A549 (cell line): Measurements from ENCODE around the gene FOXA1. TPM values are rescaled to one million over a fixed set of nuclear protein-coding genes. Genes with fewer than 3 reads are reported as not detected.

Source experiments
- ATAC-seq, 2 experiments: fragments of 200-7000 bp in 1 of 2; fragments of >200 bp in 1 of 2; cut with Nextera tagmentation in 1 of 2; cut with Tn5 transposase in 1 of 2; 3 replicates each; pipeline versions ENCODE4 v1.8.0 to v1.9.1; 2018 to 2020; ENCODE audit warnings: mild to moderate bottlenecking in 1 of 2, moderate library complexity in 1 of 2
- CTCF ChIA-PET: fragments of 300-600 bp; sonication (Branson Sonifier 250); formaldehyde crosslinking; extraction: SDS; loops from one replicate; lab custom pipeline; 2021; ENCODE audit warnings: antibody characterized with exemption, inconsistent platforms; lab: Yijun Ruan, JAX
- POLR2A ChIA-PET: fragments of 350-600 bp; formaldehyde crosslinking; extraction: SDS; loops from one replicate; lab custom pipeline; 2021; ENCODE audit warnings: antibody characterized with exemption, inconsistent platforms; lab: Yijun Ruan, JAX
- DNase-seq, 2 experiments: peaks; one replicate each; pipeline versions ENCODE4 v3.0.0 to v3.0.0-alpha.2; 2011 to 2016; ENCODE audit warnings: low read depth in 1 of 2, low spot score in 1 of 2
- FAIRE-seq: peaks from 2 replicates; lab custom pipeline; 2011; peaks lifted over from hg19 to GRCh38; lab: Jason Lieb, UNC
- H3K27ac ChIP-seq, 2 experiments: fragments of >200 bp; sonication (Bioruptor Twin); formaldehyde crosslinking; 3 replicates each; pipeline ENCODE4 v1.5.1; 2016 to 2017
- H3K4me1 ChIP-seq: fragments of >200 bp; sonication (Bioruptor Twin); formaldehyde crosslinking; 3 replicates; pipeline ENCODE4 v1.6.1; 2016
- H3K4me2 ChIP-seq: fragments of >200 bp; sonication (Bioruptor Twin); formaldehyde crosslinking; 3 replicates; pipeline ENCODE4 v1.6.1; 2016
- H3K4me3 ChIP-seq: fragments of >200 bp; sonication (Bioruptor Twin); formaldehyde crosslinking; 3 replicates; pipeline ENCODE4 v1.5.1; 2016
- H3K9me3 ChIP-seq: fragments of >200 bp; sonication (Bioruptor Twin); formaldehyde crosslinking; 3 replicates; pipeline ENCODE4 v1.6.1; 2016
- CBX8 ChIP-seq: fragments of 200-600 bp; sonication (generic); IDR thresholded peaks from 2 replicates; pipeline ENCODE4 v1.6.1; 2016
- CHD4 ChIP-seq: fragments of 200-600 bp; sonication (generic); IDR thresholded peaks from 2 replicates; pipeline ENCODE4 v1.6.1; 2016; ENCODE audit warnings: antibody characterized with exemption, mild to moderate bottlenecking, borderline replicate concordance
- FOSB ChIP-seq: fragments of 250-450 bp; sonication (Bioruptor Pico); IDR thresholded peaks from 2 replicates; pipeline ENCODE4 v1.5.0; 2020; ENCODE audit warnings: mild to moderate bottlenecking, moderate library complexity
- GATA3 ChIP-seq: IDR thresholded peaks from 2 replicates; pipeline ENCODE4 v1.6.1; 2012; ENCODE audit warnings: borderline replicate concordance
- HES2 ChIP-seq: fragments of >200 bp; sonication (Bioruptor Twin); formaldehyde crosslinking; IDR thresholded peaks from 2 replicates; pipeline ENCODE4 v1.6.1; 2016
- KDM1A ChIP-seq: fragments of 200-600 bp; sonication (generic); IDR thresholded peaks from 2 replicates; pipeline ENCODE4 v1.6.1; 2016; ENCODE audit warnings: low read depth, mild to moderate bottlenecking
- KDM5A ChIP-seq: fragments of 200-600 bp; sonication (generic); IDR thresholded peaks from 2 replicates; pipeline ENCODE4 v1.6.1; 2016; ENCODE audit warnings: antibody characterized with exemption, mild to moderate bottlenecking
- MAFK ChIP-seq: fragments of 450-650 bp; IDR thresholded peaks from 2 replicates; pipeline ENCODE4 v1.6.1; 2014; ENCODE audit not compliant: partially characterized antibody
- MAX ChIP-seq: IDR thresholded peaks from 2 replicates; pipeline ENCODE4 v1.6.1; 2012
- MAZ ChIP-seq: fragments of 150-350 bp; IDR thresholded peaks from 2 replicates; pipeline ENCODE4 v1.6.1; 2014; ENCODE audit warnings: antibody characterized with exemption, low read depth, low read length, borderline replicate concordance
- NR3C1 ChIP-seq: fragments of >200 bp; sonication (Bioruptor Twin); formaldehyde crosslinking; IDR thresholded peaks from 3 replicates; pipeline ENCODE4 v1.6.1; 2017
- POLR2A ChIP-seq: IDR thresholded peaks from 2 replicates; pipeline ENCODE4 v1.6.1; 2012; ENCODE audit warnings: mild to moderate bottlenecking, low read length
- RARB ChIP-seq: fragments of 250-450 bp; sonication (Bioruptor Pico); IDR thresholded peaks from 2 replicates; pipeline ENCODE4 v1.8.0; 2021; ENCODE audit warnings: mild to moderate bottlenecking, moderate library complexity
- SMC3 ChIP-seq: fragments of >200 bp; sonication (Bioruptor Twin); formaldehyde crosslinking; IDR thresholded peaks from 3 replicates; pipeline ENCODE4 v1.6.1; 2018; ENCODE audit warnings: inconsistent platforms
- SREBF2 ChIP-seq: fragments of 450-650 bp; IDR thresholded peaks from 2 replicates; pipeline ENCODE4 v1.6.1; 2014; ENCODE audit warnings: mild to moderate bottlenecking, moderate library complexity
- ZC3H11A ChIP-seq: fragments of 450-650 bp; IDR thresholded peaks from 2 replicates; pipeline ENCODE4 v1.6.1; 2014; ENCODE audit warnings: antibody characterized with exemption, mild to moderate bottlenecking
- ZNF302 ChIP-seq: fragments of 250-450 bp; sonication (Bioruptor Pico); IDR thresholded peaks from 2 replicates; pipeline ENCODE4 v1.9.0; 2021; ENCODE audit warnings: inconsistent platforms, mild to moderate bottlenecking, moderate library complexity
- ZSCAN20 ChIP-seq: fragments of 250-450 bp; sonication (Bioruptor Pico); IDR thresholded peaks from 2 replicates; pipeline ENCODE4 v1.8.0; 2022; ENCODE audit warnings: mild to moderate bottlenecking, moderate library complexity
- WGBS: methylation state at CpG from one replicate; pipeline ENCODE4 v1.1.6; 2017; ENCODE audit errors: missing lambda C conversion rate; 5-methylcytosine and 5-hydroxymethylcytosine counted together
- polyA minus RNA-seq: library from RNA; depleted of rRNA, polyadenylated mRNA; stranded (reverse); fragments of >200 nt; gene quantifications from 2 replicates; pipeline ENCODE4 v1.2.3, GENCODE V29; 2011; rRNA and poly(A)+ RNA removed
- polyA plus RNA-seq, 4 experiments: library from polyadenylated mRNA; depleted of rRNA in 3 of 4; stranded (reverse); fragments of >200 nt; fragmentation: RNase III in 1 of 4; extraction: RNeasy Plus Mini Kit Qiagen cat#74134 plus additional on column Dnase treatment in 1 of 4; gene quantifications; 2 replicates in 3 of 4; 3 replicates in 1 of 4; pipeline ENCODE4 v1.2.3, GENCODE V29; 2011 to 2017
- TF ChIP-seq, protein P1 (sequence below): IDR thresholded peaks from 2 replicates; pipeline ENCODE4 v1.6.1; 2012; ENCODE audit warnings: low read depth, borderline replicate concordance
- TF ChIP-seq, protein P2 (sequence below): fragments of >200 bp; sonication (Bioruptor Twin); formaldehyde crosslinking; IDR thresholded peaks from 3 replicates; pipeline ENCODE4 v1.6.1; 2016
- TF ChIP-seq, protein P3 (sequence below): fragments of 150-350 bp; IDR thresholded peaks from 2 replicates; pipeline ENCODE4 v1.6.1; 2014; ENCODE audit warnings: low read depth, mild to moderate bottlenecking, low read length
- TF ChIP-seq, protein P4 (sequence below): fragments of 250-450 bp; sonication (Bioruptor Pico); IDR thresholded peaks from 2 replicates; pipeline ENCODE4 v1.5.0; 2021; ENCODE audit warnings: mild to moderate bottlenecking, moderate library complexity, borderline replicate concordance

Gene FOXA1
- polyA plus RNA-seq (2011; rRNA removed) (17.9 and 18.1 TPM in 2 replicates), polyA plus RNA-seq (2017; fragmentation: RNase III; extraction: RNeasy Plus Mini Kit Qiagen cat#74134 plus additional on column Dnase treatment) (5.5 to 5.9 TPM (median 5.8 TPM) in 3 replicates), polyA minus RNA-seq (15.5 and 16.1 TPM in 2 replicates)
- polyA plus RNA-seq (2012; cell fraction: cytosol; rRNA removed), result 11.1 and 15.1 TPM in 2 replicates
- 14.2 and 22.2 TPM in 2 replicates for polyA plus RNA-seq (2012; cell fraction: nucleus; rRNA removed)

GRCh38 chr14:37594971-37595808, at the start of gene FOXA1, which contains the start of gene TTC6:
TSS of gene FOXA1 (minus strand) at chr14:37595249. CDS start at chr14:37594972, 277 bp downstream.
TSS of gene TTC6 (plus strand) at chr14:37595629. CDS start at chr14:37622065, 26,436 bp downstream.
- Histone ChIP-seq H3K4me2 (peak within 1 kb of the TSS; percentile 95), H3K4me3 (peak within 1 kb of the TSS; percentile 92), H3K27ac (peak within 1 kb of the TSS; percentile 90 to 94), H3K9me3 (no peaks in the 10 kb centered on the region), H3K4me1 (peaks cover 17% of the 10 kb centered on the region)
- ATAC-seq (peak; percentile 15 to 49), FAIRE-seq (no peak), DNase-seq (peak; percentile 53 to 83)
- CTCF ChIA-PET, result interaction anchor here (0.7 to 2.6 kb wide), 16 partner anchors 10 to 397 kb away, joined by 3 to 19 read pairs (median 3); partner anchors contain the start of gene MIPOL1
- POLR2A ChIA-PET, result interaction anchor here (0.9 kb wide), 1 partner anchor 365 kb away, joined by 3 read pairs; no protein-coding TSS in a partner anchor
- peak; percentile 56 for TF ChIP-seq POLR2A
- TF ChIP-seq, protein P1, sequence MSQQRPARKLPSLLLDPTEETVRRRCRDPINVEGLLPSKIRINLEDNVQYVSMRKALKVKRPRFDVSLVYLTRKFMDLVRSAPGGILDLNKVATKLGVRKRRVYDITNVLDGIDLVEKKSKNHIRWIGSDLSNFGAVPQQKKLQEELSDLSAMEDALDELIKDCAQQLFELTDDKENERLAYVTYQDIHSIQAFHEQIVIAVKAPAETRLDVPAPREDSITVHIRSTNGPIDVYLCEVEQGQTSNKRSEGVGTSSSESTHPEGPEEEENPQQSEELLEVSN, result 0 out of 2 replicates have a peak, but pooled peaks have one; percentile 13
- no peak for TF ChIP-seq ZNF302 (CRISPR knock-in tag)
- TF ChIP-seq MAX, result 0 out of 2 replicates have a peak, but pooled peaks have one; percentile 10
- TF ChIP-seq HES2, result no peak
- TF ChIP-seq, protein P2, sequence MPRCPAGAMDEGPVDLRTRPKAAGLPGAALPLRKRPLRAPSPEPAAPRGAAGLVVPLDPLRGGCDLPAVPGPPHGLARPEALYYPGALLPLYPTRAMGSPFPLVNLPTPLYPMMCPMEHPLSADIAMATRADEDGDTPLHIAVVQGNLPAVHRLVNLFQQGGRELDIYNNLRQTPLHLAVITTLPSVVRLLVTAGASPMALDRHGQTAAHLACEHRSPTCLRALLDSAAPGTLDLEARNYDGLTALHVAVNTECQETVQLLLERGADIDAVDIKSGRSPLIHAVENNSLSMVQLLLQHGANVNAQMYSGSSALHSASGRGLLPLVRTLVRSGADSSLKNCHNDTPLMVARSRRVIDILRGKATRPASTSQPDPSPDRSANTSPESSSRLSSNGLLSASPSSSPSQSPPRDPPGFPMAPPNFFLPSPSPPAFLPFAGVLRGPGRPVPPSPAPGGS, result 0 out of 3 replicates have a peak, but pooled peaks have one; percentile 48
- 2% methylated on average over 32 of the region's 92 CpGs for WGBS

DNA sequence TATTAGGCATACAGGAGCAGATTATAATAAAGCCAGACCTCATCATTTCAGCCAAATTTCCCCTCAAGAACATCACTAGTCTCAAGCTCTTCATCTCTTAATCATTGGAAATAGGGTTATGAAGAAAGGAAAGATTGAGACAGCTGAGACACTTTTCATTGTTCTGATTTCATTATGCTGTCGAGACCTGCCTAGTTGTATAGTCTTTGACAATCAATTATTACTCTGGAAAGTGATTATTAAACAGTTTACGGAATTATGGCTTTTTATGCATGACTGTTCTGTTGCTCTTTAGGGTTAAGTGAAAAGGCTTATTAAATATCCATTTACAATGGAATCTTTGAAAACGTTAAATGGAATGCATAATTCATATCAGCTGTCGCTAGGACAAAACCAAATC, 48.7 kb upstream of the FOXA1 start:
- no peak for TF ChIP-seq SREBF2
- TF ChIP-seq, protein P3, sequence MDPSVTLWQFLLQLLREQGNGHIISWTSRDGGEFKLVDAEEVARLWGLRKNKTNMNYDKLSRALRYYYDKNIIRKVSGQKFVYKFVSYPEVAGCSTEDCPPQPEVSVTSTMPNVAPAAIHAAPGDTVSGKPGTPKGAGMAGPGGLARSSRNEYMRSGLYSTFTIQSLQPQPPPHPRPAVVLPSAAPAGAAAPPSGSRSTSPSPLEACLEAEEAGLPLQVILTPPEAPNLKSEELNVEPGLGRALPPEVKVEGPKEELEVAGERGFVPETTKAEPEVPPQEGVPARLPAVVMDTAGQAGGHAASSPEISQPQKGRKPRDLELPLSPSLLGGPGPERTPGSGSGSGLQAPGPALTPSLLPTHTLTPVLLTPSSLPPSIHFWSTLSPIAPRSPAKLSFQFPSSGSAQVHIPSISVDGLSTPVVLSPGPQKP, result no peak
- no peak for TF ChIP-seq KDM1A
- TF ChIP-seq NR3C1, result no peak
- no peak for TF ChIP-seq RARB (CRISPR knock-in tag)
- TF ChIP-seq ZSCAN20 (CRISPR knock-in tag), result no peak
- TF ChIP-seq CBX8, result no peak
- no peak for TF ChIP-seq ZC3H11A
- TF ChIP-seq MAZ, result no peak
- no peak for TF ChIP-seq FOSB (CRISPR knock-in tag)
- TF ChIP-seq MAX, result no peak
- no peak for TF ChIP-seq SMC3
- TF ChIP-seq, protein P4, sequence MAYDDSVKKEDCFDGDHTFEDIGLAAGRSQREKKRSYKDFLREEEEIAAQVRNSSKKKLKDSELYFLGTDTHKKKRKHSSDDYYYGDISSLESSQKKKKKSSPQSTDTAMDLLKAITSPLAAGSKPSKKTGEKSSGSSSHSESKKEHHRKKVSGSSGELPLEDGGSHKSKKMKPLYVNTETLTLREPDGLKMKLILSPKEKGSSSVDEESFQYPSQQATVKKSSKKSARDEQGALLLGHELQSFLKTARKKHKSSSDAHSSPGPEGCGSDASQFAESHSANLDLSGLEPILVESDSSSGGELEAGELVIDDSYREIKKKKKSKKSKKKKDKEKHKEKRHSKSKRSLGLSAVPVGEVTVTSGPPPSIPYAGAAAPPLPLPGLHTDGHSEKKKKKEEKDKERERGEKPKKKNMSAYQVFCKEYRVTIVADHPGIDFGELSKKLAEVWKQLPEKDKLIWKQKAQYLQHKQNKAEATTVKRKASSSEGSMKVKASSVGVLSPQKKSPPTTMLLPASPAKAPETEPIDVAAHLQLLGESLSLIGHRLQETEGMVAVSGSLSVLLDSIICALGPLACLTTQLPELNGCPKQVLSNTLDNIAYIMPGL (CRISPR knock-in tag), result no peak
- no peak for TF ChIP-seq CHD4
- TF ChIP-seq GATA3, result no peak
- no peak for TF ChIP-seq POLR2A
- TF ChIP-seq MAFK, result no peak
- TF ChIP-seq HES2, result no peak
- TF ChIP-seq KDM5A, result no peak
- Histone ChIP-seq H3K4me1 (no peaks in the 10 kb centered on the region; the same call in 2 of the 3 replicates), H3K4me2 (no peak overlapping the region), H3K9me3 (no peaks in the 10 kb centered on the region), H3K27ac (no peak overlapping the region), H3K4me3 (no peak overlapping the region)
- CTCF ChIA-PET, result no interaction called here
- POLR2A ChIA-PET, result no interaction called here
- no peak for DNase-seq
- no peak for ATAC-seq
- WGBS, result 77% methylated on average over 4 of the region's 4 CpGs
- no peak for FAIRE-seq
